HAP-1 (cell line): ENCODE results near the gene STUB1.

ENCODE experiments used
- DNase-seq, 2 experiments: peaks; one replicate each; pipeline ENCODE4 v3.0.0-alpha.2; 2016 to 2020; ENCODE audit warnings: low spot score in 2 of 2
- H3K27me3 ChIP-seq: fragments of 250-450 bp; sonication (Bioruptor Pico); 2 replicates; pipeline ENCODE4 v1.5.1; 2020; ENCODE audit warnings: low read depth, mild to moderate bottlenecking, moderate library complexity
- H3K36me3 ChIP-seq: fragments of 250-450 bp; sonication (Bioruptor Pico); replicated peaks from 2 replicates; pipeline ENCODE4 v1.5.1; 2020; ENCODE audit warnings: mild to moderate bottlenecking
- H3K4me1 ChIP-seq: fragments of 250-450 bp; sonication (Bioruptor Pico); 2 replicates; pipeline ENCODE4 v1.5.1; 2020; ENCODE audit warnings: mild to moderate bottlenecking
- H3K4me3 ChIP-seq: fragments of 250-450 bp; sonication (Bioruptor Pico); 2 replicates; pipeline ENCODE4 v1.5.1; 2020; ENCODE audit warnings: mild to moderate bottlenecking, moderate library complexity
- H3K9me3 ChIP-seq: fragments of 250-450 bp; sonication (Bioruptor Pico); 2 replicates; pipeline ENCODE4 v1.5.1; 2020; ENCODE audit warnings: mild to moderate bottlenecking, moderate library complexity
- in situ Hi-C: fragments of 300-500 bp; cut with MboI; formaldehyde crosslinking; loops from 3 replicates; pipeline ENCODE4 v1.14.3; 2020; ENCODE audit warnings: low sequenced_read_pairs, inconsistent platforms, mixed read lengths

Gene STUB1

DNA sequence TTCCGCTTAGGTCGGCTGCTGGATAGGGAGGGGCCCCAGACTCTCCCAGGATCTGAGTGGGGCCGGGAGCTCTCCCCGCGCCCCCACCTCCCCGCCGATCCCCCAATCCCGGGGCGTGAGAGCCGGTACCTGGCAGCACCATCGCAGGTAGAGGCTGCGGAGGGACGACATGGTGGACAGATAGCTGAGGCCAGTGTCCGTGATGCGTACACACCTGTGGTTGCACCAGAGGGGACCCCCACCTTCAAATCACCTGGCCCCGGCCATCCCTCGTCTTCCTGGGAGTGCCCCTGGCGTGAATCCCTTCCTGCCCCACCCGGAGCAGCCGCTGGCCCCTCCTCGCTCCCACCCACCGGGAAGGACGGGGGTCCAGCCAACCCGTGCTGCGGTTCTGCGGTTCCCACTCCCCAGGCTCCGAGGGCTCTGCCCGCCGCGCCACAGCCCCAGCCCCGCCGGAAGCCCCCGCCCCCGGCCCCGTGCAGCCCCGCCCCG is 14.7 kb downstream of the STUB1 start:
- no peaks in the 10 kb centered on the region for H3K9me3 ChIP-seq
- H3K36me3 ChIP-seq: no peaks in the 10 kb centered on the region
- DNase-seq: no peak
- H3K4me1 ChIP-seq: peaks cover 11% of the 10 kb centered on the region
- peak overlapping the region; percentile 38 for H3K4me3 ChIP-seq
- in situ Hi-C loops: no loop called here
- H3K27me3 ChIP-seq: peaks cover under 1% of the 10 kb centered on the region; the same call in 1 of the 2 replicates

DNA sequence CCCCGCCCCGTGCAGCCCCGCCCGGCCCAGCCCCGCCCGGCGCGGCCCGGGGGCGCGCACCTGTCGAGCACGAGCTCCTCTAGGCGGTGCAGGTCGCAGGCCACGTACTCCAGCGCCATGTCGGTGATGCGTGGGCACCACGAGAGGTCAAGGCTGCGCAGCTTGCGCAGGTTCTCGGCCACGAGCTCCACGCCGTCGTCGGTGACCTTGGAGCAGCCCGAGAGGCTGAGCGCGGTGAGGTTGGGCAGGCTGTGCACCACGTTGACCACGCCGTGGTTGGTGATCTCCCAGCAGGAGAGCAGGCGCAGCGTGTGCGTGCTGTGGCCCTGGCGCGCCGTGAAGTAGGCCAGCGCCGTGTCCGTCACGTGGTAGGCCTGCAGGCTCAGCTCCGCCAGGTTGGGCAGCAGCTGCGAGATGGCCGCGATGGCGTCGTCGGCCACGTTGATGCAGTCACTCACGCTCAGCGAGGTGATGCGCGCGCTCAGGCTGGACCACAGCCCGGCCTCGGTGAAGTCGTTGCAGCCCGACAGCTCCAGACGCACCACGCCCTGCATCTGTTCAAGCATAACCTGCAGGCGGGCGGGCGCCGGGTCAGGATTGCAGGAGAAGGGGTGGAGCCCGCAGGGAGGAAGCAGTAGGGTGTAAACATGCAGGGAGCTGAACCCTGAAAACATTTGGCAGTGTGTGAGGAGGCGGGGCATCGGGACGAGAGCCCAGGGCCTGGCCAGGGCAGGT is 15.3 kb downstream of the STUB1 start:
- H3K4me1 ChIP-seq: peaks cover 9% of the 10 kb centered on the region
- peak overlapping the region; percentile 38 for H3K4me3 ChIP-seq
- peaks cover 6% of the 10 kb centered on the region; the same call in 1 of the 2 replicates for H3K27me3 ChIP-seq
- H3K9me3 ChIP-seq: no peaks in the 10 kb centered on the region
- in situ Hi-C loops: no loop called here
- H3K36me3 ChIP-seq: no peaks in the 10 kb centered on the region
- peak in 1 of 2 experiments; percentile 74 for DNase-seq

DNA sequence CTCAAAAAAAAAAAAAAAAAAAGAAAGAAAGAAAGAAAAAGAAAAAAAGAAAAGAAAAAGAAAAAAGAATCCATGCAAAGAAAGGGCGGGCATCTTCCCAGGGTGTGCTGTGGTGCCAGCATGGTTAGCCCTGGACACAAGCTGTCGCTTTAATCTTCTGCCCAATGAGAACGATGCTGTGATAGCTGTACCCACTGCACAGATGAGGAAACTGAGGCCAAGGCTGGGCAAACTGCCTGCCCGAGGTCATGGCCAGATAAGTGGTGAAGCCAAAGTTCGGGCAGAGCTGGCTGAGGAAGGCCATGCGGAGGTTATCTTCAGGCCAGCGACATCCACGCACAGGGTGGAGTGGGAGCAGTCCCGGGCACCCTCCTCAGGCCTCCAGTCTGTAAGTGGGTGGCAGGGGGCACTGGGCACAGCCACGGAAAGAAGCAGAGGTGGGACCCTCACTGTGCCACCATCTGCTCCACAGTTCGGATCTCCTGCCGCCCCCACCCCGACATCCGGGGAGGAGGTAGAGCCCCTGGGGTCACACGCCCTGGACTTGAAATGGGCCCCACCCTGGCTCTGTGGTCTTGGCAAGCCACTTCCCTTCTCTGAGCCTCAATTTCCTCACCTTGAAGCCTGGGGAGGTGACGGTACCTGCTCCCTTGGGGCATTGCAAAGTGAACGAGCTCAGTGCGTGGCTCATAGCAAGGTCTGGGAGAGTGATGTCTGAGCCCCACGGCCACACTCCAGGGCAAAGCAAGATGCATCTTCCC is 18.9 kb downstream of the STUB1 start:
- Histone ChIP-seq H3K4me1 (peaks cover 11% of the 10 kb centered on the region), H3K36me3 (no peaks in the 10 kb centered on the region), H3K9me3 (no peaks in the 10 kb centered on the region), H3K4me3 (no peak overlapping the region), H3K27me3 (peaks cover 25% of the 10 kb centered on the region)
- DNase-seq: no peak
- in situ Hi-C loops: no loop called here

DNA sequence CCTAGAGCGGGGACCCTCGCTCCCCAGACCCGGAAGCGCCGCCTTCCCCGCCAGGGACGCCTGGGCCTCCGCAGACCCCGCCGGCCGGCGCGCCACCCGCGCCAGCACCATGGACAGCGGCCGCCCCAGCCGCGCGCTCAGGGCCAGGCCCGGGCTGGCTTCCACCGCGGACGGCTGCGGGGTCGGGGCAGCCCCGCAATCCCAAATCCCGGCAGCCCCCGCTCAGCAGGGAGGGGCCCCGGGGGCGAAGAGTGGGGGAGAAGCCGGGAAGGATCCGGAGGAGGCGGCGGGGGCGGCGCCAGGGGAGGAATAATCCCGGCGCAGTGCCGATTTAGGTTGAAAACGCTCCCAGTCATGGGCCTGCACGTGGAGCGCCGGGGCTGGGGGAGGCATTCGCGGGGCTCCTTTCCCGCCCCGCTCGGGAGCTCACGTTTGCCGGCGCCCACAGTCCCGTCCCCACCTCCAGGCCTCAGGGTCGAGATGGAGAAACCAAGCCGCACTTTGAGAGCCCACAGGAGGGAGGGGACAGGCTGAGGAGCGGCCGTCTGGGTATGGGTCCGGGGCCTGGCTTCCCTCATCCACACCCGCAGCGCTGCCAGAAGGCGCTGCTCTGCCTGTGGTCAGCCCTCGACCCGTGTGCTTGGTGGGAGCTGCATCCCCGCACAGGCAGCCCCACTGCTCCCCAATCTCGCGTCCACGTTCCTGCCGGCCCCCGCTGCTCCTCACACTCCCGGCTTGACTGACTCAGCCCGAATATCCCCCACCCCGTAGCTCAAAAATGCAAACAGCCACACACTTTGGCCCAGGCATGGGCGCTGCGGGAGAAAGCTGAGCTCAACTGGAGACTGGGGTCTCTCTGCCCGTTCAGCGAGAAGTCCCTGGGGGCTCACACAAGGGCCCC is 20.7 kb downstream of the STUB1 start:
- peak in 1 of 2 experiments; percentile 66 for DNase-seq
- Histone ChIP-seq H3K27me3 (peaks cover 25% of the 10 kb centered on the region), H3K9me3 (no peaks in the 10 kb centered on the region), H3K4me1 (peaks cover 4% of the 10 kb centered on the region), H3K36me3 (no peaks in the 10 kb centered on the region), H3K4me3 (no peak overlapping the region)
- in situ Hi-C loops: no loop called here

DNA sequence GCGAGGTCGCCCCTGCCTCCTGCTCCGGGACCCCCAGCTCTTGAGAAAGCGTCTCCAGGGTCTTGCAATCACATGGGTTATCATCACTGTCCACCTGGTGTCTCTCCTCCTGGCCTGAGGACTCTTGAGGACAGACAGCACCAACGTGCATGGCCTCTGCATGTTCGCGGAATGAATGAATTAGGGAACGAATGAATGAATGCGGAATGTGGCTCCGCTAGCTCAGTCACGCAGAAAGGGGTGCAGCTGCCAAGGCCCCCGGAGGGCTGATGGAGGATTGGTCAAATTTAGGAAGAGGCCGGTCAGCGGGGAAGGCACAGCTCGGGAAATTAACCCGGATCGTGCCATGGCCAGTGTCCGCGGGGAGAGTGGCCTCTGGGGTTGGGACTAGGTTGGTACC is 22.1 kb downstream of the STUB1 start:
- no peak for DNase-seq
- peaks cover 3% of the 10 kb centered on the region; the same call in 1 of the 2 replicates for H3K4me1 ChIP-seq
- H3K27me3 ChIP-seq: peaks cover 38% of the 10 kb centered on the region
- no peak overlapping the region for H3K4me3 ChIP-seq
- H3K36me3 ChIP-seq: no peaks in the 10 kb centered on the region
- H3K9me3 ChIP-seq: no peaks in the 10 kb centered on the region
- in situ Hi-C loops: no loop called here

DNA sequence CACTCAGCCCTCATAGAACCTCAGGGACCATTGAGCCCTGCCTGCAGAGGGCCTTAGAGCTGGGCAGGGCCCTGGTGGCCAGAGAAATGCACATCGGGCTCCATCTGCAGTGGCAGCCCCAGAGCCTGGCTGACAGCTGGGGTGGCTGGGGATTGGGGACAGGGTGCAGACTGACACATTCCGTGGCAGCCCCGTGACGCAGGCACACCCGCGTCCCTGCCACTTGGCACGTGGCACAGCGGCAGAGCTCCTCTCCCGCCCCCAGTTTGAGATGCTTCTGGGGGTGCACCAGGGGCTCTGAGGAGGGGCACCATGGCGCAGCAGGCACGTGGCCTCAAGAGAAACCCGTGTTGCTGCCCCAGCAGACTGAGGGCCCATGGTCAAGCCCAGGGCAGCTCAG is 23.2 kb downstream of the STUB1 start:
- Histone ChIP-seq H3K4me3 (no peak overlapping the region), H3K36me3 (no peaks in the 10 kb centered on the region), H3K4me1 (peaks cover 3% of the 10 kb centered on the region; the same call in 1 of the 2 replicates), H3K27me3 (peaks cover 39% of the 10 kb centered on the region), H3K9me3 (no peaks in the 10 kb centered on the region)
- in situ Hi-C loops: no loop called here
- no peak for DNase-seq

DNA sequence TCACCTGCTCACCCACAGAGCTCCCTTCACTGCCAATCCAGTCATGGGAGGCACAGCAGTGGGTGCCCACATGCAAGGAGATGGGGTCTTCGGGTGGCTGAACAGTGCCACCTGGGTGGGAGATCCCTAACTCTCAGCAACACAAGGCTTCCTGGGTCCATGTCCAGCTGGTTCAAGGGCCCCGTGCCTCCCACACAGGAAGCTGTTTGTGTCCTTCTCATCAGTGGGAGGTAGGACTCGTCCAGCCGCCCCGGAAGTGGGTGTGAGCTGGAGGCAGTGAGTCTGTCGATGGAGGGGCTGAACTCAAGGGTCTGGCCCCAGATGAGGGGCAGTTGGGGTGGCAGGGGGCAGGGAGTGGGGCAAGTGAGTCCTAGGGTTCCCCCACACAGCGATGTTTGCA is 23.8 kb downstream of the STUB1 start:
- Histone ChIP-seq H3K9me3 (no peaks in the 10 kb centered on the region), H3K4me3 (no peak overlapping the region; the same call in 1 of the 2 replicates), H3K4me1 (peaks cover 3% of the 10 kb centered on the region; the same call in 1 of the 2 replicates), H3K36me3 (no peaks in the 10 kb centered on the region), H3K27me3 (peaks cover 43% of the 10 kb centered on the region)
- in situ Hi-C loops: no loop called here
- DNase-seq: no peak

DNA sequence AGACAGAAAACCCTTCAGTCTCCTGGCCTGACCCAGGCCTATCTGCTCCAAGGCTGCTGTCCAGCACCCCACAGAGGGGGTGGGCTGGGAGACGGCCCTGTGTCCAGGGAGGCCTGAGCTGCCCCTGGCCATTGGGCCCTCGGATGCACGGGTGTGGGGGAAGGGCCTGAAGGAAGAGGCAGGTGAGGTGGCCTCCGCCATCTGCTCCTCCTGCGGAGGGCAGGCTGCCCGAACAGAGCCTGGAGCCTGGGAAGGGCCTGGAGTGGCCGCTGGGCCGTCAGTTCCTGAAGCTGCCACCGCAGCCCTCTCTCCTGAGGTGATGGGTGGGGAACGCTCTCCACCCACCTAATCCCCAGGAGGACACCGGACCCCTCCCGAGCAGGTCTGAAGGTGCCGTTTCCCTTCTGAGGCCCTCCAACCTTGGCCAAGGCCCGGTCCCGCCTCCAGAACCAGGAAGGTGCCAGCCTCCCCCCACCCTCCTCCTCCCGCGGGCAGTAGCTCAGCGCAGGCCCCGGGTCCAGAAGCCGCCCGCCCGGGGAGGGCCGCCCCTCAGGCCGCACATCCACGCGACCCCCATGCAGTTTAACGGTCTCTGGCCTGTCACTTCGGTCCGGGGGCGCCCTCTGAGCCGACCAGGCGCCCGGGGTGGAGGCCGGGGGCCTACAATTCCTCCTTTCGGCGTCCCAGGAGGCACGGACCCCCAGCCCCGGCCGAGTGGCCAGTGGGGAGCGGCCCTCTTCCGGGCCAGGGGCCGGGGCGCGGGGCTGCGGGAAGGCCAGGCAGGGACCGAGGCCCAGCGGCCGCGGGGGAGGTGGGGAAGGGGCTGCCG is 24.6 kb downstream of the STUB1 start:
- Histone ChIP-seq H3K4me3 (peak overlapping the region; percentile 45), H3K36me3 (no peaks in the 10 kb centered on the region), H3K4me1 (peaks cover 3% of the 10 kb centered on the region; the same call in 1 of the 2 replicates), H3K27me3 (peaks cover 43% of the 10 kb centered on the region), H3K9me3 (no peaks in the 10 kb centered on the region)
- DNase-seq: no peak
- in situ Hi-C loops: no loop called here

DNA sequence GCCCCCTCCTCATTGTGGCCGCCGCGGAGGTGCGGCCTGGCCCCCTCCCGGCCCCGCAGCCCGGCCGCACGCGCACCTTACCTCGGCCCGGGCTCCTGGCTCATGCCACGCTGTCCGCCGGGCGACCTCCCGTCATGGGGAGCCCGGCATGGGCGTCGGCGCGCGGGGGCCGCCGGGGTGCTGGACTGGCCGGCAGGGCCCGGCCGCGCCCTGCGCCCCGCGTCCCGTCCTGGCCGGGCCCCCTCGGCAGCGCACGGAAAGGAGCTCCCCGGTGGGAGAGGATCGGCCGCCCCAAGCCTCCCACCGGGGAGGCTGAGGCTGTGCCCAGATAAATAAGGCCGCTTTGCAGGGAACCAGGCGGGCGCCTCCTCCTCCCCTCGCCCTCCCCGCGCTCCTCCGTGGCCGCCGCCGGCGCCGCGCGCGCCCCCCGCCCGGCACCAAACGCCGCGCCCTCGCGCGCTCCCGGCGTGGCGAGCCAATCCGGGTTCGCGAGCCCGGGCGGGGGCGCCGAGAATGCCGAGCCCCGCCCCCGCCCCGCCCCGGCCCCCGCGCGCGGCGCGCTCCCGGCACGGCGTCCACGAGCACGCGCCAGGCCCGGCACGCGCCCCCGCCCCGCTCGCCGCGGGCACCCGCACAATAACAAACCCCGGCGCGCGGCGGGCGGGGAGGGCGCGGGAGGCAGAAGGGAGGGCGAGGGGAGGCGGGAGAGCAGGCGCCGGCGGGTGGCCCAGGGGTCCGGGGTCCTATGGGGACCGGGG is 25.4 kb downstream of the STUB1 start, which contains the start of gene FBXL16:
FBXL16 (minus strand) TSS at position 371 of the 758 bp plus-strand sequence. CDS start 8,396 bp downstream, outside the sequence.
- peak within 1 kb of the TSS; percentile 45 for H3K4me3 ChIP-seq
- H3K9me3 ChIP-seq: no peaks in the 10 kb centered on the region
- peaks cover 3% of the 10 kb centered on the region; the same call in 1 of the 2 replicates for H3K4me1 ChIP-seq
- peak; percentile 42 to 76 for DNase-seq
- in situ Hi-C loops: no loop called here
- peaks cover 37% of the 10 kb centered on the region for H3K27me3 ChIP-seq
- H3K36me3 ChIP-seq: no peaks in the 10 kb centered on the region

DNA sequence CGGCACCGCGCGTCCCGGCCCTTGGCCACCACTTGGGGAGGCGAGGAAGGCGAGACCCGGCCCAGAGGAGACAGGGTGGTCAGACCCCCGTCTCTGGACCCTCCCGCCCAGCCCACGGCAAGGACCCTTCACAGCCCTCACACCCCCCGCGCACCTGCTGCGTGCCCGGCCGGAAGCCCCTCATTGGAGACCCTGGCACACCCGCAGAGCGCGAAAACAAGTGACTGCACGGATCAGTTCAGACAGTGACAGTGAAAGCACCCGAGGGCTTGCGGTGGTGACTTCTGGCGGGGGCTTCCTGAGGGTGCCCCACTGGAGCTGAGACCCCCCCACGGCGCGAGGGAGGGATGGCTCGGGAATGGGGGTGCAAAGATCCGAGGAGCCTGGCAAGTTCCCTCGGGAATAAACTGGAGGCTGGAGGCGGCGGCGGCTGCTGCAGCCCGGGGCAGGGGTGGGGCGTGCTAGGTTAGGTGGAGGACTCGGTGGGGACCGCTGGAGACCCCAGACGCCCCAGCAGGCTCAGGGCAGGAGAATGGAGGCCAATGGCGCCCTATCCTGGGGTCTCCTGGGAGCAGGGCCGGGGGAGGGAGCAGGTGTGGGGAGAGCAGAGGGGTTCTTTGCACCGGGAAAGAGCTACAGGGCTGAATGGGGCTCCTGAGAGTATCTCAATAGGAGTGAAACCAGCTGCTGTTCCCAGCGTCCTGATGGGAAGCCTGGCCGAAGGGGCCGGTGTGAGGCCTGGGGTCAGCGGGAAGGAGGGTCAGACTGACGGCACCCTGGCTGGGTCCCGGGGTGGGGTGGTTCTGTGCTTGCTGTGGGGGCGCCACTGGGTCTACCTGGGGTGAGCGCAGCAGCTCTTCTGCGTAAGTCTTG is 26.2 kb downstream of the STUB1 start:
- DNase-seq: peak in 1 of 2 experiments; percentile 31
- H3K36me3 ChIP-seq: no peaks in the 10 kb centered on the region
- H3K27me3 ChIP-seq: peaks cover 29% of the 10 kb centered on the region
- H3K9me3 ChIP-seq: no peaks in the 10 kb centered on the region
- H3K4me1 ChIP-seq: no peaks in the 10 kb centered on the region; the same call in 1 of the 2 replicates
- in situ Hi-C loops: no loop called here
- peak overlapping the region; percentile 21 for H3K4me3 ChIP-seq

DNA sequence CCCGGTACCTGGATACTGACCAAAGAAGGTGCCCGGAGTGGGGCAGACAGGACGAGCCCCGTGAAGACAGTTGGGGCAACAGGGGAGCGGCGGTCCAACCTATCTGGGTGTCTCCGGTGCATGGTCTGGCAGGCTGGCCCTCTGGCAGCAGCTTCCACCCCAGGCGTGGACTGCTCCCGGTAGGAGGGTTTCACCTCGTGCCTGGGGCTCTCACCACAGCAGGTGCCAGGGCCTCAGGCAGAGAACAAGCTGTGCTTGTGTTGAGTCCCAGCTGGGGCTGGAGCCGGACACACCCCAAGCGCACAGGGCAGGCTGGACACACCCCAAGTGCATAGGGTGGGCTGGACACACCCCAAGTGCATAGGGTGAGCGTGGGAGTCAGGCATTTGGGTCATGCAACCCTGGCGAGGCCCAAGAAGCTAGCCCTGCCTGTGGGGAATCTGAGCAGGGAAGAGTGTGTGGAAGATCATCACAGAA is 26.9 kb downstream of the STUB1 start:
- no peak for DNase-seq
- in situ Hi-C loops: no loop called here
- Histone ChIP-seq H3K4me1 (no peaks in the 10 kb centered on the region; the same call in 1 of the 2 replicates), H3K36me3 (no peaks in the 10 kb centered on the region), H3K27me3 (peaks cover 23% of the 10 kb centered on the region), H3K9me3 (no peaks in the 10 kb centered on the region), H3K4me3 (no peak overlapping the region)
